GM21515 (cell line): Measurements from ENCODE around the gene TTC31.

ENCODE experiments used
- ATAC-seq: cut with Tn5 transposase; IDR thresholded peaks from one replicate; pipeline ENCODE4 v1.9.1; 2021; ENCODE audit not compliant: unreplicated experiment

Gene TTC31

DNA sequence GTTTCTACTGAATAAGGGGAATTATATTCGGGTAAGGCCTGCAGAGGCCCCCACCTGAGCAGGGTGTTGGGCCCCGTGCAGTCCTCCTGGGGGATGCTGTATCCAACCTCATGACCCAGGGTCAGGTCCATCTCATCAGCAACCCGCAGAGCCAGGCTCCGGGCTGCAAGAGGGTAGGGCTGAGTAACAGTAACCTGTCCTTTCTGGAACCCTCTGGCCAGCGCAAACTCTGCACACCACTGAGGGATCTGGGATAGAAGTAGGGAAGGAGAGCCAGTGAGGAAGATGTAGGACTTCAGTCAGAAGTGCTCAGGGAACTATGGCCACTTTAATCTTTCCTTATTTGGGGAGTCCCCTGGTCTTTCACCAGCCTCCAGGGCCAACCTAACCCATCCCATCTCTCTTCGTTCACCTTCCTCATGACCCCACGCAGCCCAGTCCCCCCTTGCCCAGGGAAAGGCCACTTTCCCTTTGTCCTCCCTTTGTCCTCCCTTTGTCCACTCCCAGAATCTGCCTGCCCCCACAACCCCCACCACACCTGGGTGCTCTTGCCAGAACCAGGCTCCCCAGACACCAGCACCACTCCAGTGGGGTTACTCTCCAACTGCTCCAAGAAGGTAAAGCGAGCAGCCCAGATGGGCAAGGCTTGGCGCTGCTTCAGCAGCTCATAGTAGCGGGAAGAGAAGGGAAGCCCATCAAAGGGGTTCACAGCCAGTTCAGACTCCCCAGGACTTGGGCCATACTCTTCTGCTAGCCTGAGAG lies 42.3 kb downstream of the TTC31 start:
- no peak for ATAC-seq

DNA sequence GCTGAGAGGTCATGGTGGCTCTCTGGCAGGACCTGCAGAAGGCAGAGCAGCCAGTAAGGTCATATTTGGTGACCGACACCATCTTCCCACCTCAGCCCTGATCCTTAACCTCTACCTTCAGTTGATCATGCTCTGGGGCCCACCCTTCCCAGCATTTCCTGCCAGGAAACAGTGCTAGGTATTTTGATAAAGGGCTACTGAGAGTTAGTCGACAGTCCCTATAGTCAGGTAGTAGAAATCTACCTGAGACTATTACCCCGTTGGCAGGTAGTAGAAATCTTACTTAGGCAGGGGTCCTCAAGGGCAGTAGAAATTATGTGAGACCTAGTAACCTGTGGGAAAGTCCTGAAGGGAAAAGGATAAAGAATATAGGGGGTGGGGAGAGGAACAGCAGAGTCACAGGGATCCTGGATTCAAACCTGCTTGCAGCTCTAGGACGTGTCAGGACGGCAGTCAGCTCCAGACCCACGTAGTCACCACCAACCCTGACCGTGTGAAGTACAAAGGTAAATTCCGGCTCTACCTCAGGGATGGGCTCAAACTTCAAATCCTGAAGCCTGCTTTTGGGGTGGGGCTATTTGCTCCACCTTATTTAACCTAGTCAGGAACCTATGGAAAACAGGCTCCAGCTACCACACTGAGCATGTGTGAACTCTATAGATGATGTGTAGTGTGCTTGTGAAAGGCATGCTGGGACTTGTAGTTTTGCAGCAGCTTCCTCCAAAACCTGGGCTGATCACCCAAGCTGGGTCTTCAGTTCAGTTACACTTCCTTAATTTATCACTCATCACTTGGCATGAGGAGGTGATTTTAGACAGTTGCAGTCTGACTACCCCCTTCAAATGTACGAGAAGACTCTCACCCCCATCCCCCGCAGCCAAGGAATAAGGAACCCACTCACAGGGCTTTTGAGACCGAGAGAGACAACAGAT lies 43.1 kb downstream of the TTC31 start, which contains the start of gene DQX1:
Gene DQX1 (minus strand): TSS at position 515 of the 932 bp plus-strand sequence. CDS start 502 bp downstream, at position 13.
- ATAC-seq: no peak

- no peak for ATAC-seq
These were observed 43.9 kb downstream of the TTC31 start for GRCh38 chr2:74526649-74527230.

GRCh38 chr2:74527741-74528140 lies 44.9 kb downstream of the TTC31 start:
- ATAC-seq: no peak

GRCh38 chr2:74528600-74529356 lies 45.9 kb downstream of the TTC31 start:
- ATAC-seq: peak; percentile 9

GRCh38 chr2:74529357-74530238 lies 46.7 kb downstream of the TTC31 start, which contains the start of the genes AUP1 and HTRA2:
Gene AUP1 (minus strand): TSS chr2:74529706. CDS start chr2:74529629, 77 bp downstream.
Gene HTRA2 (plus strand): TSS chr2:74529933. CDS start chr2:74530007, 74 bp downstream.
- ATAC-seq: peak; percentile 76

GRCh38 chr2:74530239-74531187 lies 47.6 kb downstream of the TTC31 start:
- peak; percentile 28 for ATAC-seq

DNA sequence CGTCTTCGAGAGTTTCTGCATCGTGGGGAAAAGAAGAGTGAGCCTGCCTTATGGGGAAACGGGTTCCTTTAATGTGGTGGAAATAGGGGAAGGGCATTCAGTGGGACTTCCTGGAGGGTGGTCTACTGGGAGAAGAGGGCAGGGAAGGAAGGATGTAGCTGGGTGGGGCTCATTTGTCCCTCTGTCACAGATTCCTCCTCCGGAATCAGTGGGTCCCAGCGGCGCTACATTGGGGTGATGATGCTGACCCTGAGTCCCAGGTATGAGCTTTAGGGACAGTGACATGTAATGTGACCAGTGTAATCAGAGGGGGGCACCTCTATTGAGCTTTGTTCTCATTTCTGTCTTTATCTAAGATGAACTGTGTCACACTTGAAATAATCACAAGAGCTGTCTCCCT lies 48.8 kb downstream of the TTC31 start:
- no peak for ATAC-seq

- ATAC-seq: no peak
These were observed 49.3 kb downstream of the TTC31 start for GRCh38 chr2:74532222-74532621.

DNA sequence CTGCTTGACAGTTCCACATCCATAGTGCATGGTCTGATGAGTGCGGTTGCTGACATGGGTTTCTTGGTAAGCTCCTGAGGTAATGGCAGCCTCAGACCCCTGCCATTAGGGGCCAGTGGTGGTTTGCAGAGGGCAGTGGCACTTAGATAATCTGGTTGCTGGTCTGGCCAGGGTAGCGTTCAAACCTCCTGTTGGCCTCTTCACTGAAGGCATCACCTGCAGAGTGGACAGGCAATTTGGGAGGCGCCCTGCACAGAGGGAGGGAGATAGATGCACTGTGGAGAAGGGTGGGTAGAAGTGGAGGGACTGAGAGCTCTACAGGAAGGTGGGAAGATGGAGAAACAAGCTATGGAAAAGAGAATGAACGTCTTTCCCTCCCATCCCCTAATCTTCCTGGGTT lies 50.6 kb downstream of the TTC31 start:
- ATAC-seq: no peak

DNA sequence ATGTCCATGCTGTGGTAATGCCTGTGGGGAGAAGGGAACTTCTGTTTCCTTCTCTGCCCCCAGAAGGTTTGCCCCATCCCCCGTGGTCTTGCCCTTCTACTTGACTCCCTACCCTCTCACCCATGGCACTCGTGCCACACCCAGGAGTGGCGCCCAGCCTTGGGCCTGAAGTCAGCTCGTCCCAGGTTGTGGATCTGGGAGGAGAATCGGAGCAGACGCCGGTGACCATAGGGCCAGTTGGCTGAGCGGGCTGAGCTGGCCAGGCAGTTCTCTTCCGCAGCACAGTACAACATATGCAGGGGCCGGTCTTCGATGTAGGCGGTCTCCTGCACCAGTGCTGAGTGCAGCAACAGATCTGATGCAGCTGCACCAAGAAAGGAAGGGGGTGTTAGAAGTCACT lies 51.5 kb downstream of the TTC31 start:
- no peak for ATAC-seq

- ATAC-seq: no peak
These were observed 52.6 kb downstream of the TTC31 start for GRCh38 chr2:74535440-74535965.

DNA sequence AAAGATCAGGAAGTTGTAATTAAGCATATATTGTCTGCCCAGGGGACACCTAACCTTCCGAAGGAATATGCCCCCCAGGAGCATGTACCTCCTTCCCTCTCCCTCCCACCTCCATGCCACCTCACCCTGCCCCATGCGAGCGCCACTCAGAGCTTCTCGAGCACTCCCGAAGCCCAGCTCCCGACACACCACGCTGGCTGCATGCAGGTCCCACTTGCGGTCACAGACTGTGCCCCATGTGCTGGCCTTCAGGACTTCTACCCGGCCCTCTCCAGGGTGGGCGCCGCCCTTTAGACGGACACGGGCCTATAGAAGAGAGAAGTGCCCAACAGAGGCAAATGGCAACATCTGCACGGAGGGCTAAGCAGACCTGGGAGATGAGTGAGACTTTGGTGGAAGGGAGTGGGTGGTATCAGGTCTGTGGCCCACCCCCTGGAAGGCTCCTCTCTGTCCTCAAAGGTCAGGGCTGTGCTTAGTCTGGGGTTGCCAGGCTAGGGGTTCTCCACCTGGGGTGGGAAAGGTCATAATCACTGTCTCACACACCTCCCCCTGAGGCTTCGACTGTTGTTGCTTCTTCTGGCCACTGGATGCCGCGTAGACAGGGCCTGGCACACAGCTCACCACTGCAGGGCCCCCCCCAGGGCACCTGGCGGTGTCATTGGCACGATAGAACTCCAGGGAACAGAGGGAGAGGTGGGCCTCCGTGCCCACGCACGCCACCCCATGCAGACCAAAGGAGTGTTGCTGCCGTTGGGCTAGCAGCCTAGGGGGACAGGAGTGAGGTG lies 53.5 kb downstream of the TTC31 start:
- no peak for ATAC-seq

GRCh38 chr2:74537140-74537539 lies 54.3 kb downstream of the TTC31 start:
- ATAC-seq: no peak

- no peak for ATAC-seq
These were observed 56.0 kb downstream of the TTC31 start for GRCh38 chr2:74538881-74539339.

DNA sequence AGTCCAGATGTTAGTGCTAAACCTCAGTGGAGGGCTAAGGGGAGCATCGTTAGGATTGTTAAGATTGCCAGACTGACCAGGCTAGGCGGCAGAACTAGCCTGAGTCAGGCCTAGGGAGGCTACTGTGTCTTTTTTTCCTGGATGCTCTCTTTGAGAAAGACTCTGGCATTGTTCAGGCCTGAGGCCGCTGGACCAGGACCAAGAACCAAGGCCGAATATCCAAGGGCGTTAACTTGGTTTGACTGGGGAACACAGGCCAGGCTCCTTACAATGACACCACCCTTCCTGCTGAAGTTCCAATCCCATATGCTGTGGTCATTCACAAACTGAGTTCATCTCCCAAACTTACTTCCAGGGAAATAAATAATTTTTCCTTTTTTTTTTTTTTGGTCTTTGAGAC lies 57.4 kb downstream of the TTC31 start:
- ATAC-seq: no peak

GRCh38 chr2:74542978-74543377 lies 60.1 kb downstream of the TTC31 start:
- ATAC-seq: no peak
